Hematopoietic multipotent progenitor cell (in vitro differentiated cells): ENCODE measurements around the gene BEAN1. TPM values are rescaled to one million over a fixed set of nuclear protein-coding genes. Genes with fewer than 3 reads are reported as not detected.
A peak's percentile ranks its signal among the peaks of the same experiment; 100 is the strongest.
"Not testable (repeated sequence)": the region's sequence is repeated elsewhere in the genome, so short reads cannot be mapped to it uniquely, and the experiment has no call there.

Experiments used
- DNase-seq, 3 donors: peaks; one replicate each; pipeline ENCODE4 v3.0.0-alpha.2; 2011 to 2015; ENCODE audit warnings: low read depth in 2 of 3, low spot score in 2 of 3
- total RNA-seq: library from RNA; depleted of rRNA; stranded (reverse); fragments of >200 nt; gene quantifications from one replicate; pipeline ENCODE4 v1.2.3, GENCODE V29; 2012

Gene BEAN1
- total RNA-seq, 1 donor, result not detected

GRCh38 chr16:66481943-66482390 is 54.9 kb downstream of the BEAN1 start:
- DNase-seq, result no peak

GRCh38 chr16:66483689-66484452 is 56.8 kb downstream of the BEAN1 start:
- DNase-seq, result peak; percentile 49 to 86 (median 67)

GRCh38 chr16:66484453-66485213 is 57.5 kb downstream of the BEAN1 start:
- no peak for DNase-seq

GRCh38 chr16:66485376-66485775 is 58.3 kb downstream of the BEAN1 start:
- DNase-seq, result no peak

- DNase-seq, result no peak
Observed at GRCh38 chr16:66486199-66486772, 59.2 kb downstream of the BEAN1 start.

GRCh38 chr16:66486773-66487579 is 59.9 kb downstream of the BEAN1 start:
- DNase-seq, result peak in 2 of 3 donors; percentile 34 to 55

GRCh38 chr16:66487580-66488275 is 60.6 kb downstream of the BEAN1 start:
- DNase-seq, result no peak

- no peak for DNase-seq
Observed at GRCh38 chr16:66488505-66488904, 61.4 kb downstream of the BEAN1 start.

GRCh38 chr16:66489385-66489784 is 62.3 kb downstream of the BEAN1 start:
- DNase-seq, result no peak

- no peak for DNase-seq
Observed at GRCh38 chr16:66489818-66490217, 62.7 kb downstream of the BEAN1 start.

GRCh38 chr16:66490774-66491715 is 64.0 kb downstream of the BEAN1 start:
- DNase-seq, result peak in 2 of 3 donors; percentile 48 to 77

GRCh38 chr16:66491716-66492064 is 64.6 kb downstream of the BEAN1 start:
- no peak for DNase-seq

GRCh38 chr16:66493490-66494401 is 66.7 kb downstream of the BEAN1 start:
- no peak for DNase-seq

GRCh38 chr16:66494916-66495315 is 67.8 kb downstream of the BEAN1 start:
- DNase-seq, result no peak

- no peak for DNase-seq
Observed at GRCh38 chr16:66495440-66495839, 68.3 kb downstream of the BEAN1 start.

GRCh38 chr16:66496226-66496625 is 69.1 kb downstream of the BEAN1 start:
- DNase-seq, result not testable (repeated sequence)

- not testable (repeated sequence) for DNase-seq
Observed at GRCh38 chr16:66497921-66498320, 70.8 kb downstream of the BEAN1 start.

GRCh38 chr16:66501563-66501962 is 74.5 kb downstream of the BEAN1 start:
- not testable (repeated sequence) for DNase-seq
